Common myeloid progenitor, CD34-positive (primary cell): Measurements from ENCODE around the gene GPALPP1.

Source experiments
- CTCF ChIA-PET: fragments of 350-600 bp; sonication (Branson Sonifier 250); formaldehyde crosslinking; loops from one replicate; lab custom pipeline; 2021; ENCODE audit warnings: antibody characterized with exemption; lab: Charles Lee
- POLR2A ChIA-PET: fragments of 350-600 bp; sonication (Branson Sonifier 250); formaldehyde crosslinking; loops from one replicate; lab custom pipeline; 2021; ENCODE audit warnings: antibody characterized with exemption; lab: Charles Lee
- DNase-seq, 3 donors: peaks; one replicate each; pipeline versions ENCODE4 v3.0.0 to v3.0.0-alpha.2; 2013
- H3K27ac ChIP-seq, 2 experiments: 1 replicate in 1 of 2; 2 replicates in 1 of 2; pipeline ENCODE4 v1.7.0; 2013; ENCODE audit warnings: inconsistent platforms in 2 of 2, low read length in 2 of 2, mild to moderate bottlenecking in 2 of 2, low read depth in 1 of 2, moderate library complexity in 1 of 2; ENCODE audit not compliant: severe bottlenecking in 2 of 2, insufficient read depth in 1 of 2, poor library complexity in 1 of 2
- H3K27me3 ChIP-seq, 5 experiments: replicated peaks in 2 of 5; 1 replicate in 3 of 5; 2 replicates in 2 of 5; pipeline versions ENCODE4 v1.6.1 to v1.7.0; 2013; ENCODE audit warnings: low read length in 4 of 5, mild to moderate bottlenecking in 2 of 5, moderate library complexity in 2 of 5, inconsistent platforms in 1 of 5; ENCODE audit not compliant: insufficient read depth in 5 of 5, control insufficient read depth in 4 of 5
- H3K36me3 ChIP-seq, 4 experiments: 1 replicate in 2 of 4; 2 replicates in 2 of 4; pipeline versions ENCODE4 v1.6.1 to v1.7.0; 2013; ENCODE audit warnings: low read length in 3 of 4, control low read depth in 1 of 4, mild to moderate bottlenecking in 1 of 4; ENCODE audit not compliant: control insufficient read depth in 4 of 4, insufficient read depth in 4 of 4
- H3K4me1 ChIP-seq, 4 experiments: 1 replicate in 3 of 4; 2 replicates in 1 of 4; pipeline versions ENCODE4 v1.6.1 to v1.7.1; 2013; ENCODE audit warnings: low read length in 3 of 4, mild to moderate bottlenecking in 3 of 4, control low read depth in 1 of 4, inconsistent platforms in 1 of 4, moderate library complexity in 1 of 4; ENCODE audit not compliant: control insufficient read depth in 4 of 4, insufficient read depth in 4 of 4; ENCODE audit errors: control extremely low read depth in 1 of 4
- H3K4me3 ChIP-seq, 7 experiments: 1 replicate in 4 of 7; 2 replicates in 3 of 7; pipeline versions ENCODE4 v1.5.1 to v1.7.0; 2013; ENCODE audit warnings: mild to moderate bottlenecking in 7 of 7, low read length in 6 of 7, moderate library complexity in 6 of 7, inconsistent platforms in 2 of 7, low read depth in 2 of 7, control low read depth in 1 of 7; ENCODE audit not compliant: insufficient read depth in 4 of 7, control insufficient read depth in 1 of 7; ENCODE audit errors: extremely low read depth in 1 of 7
- H3K9me3 ChIP-seq, 5 experiments: 1 replicate in 4 of 5; 2 replicates in 1 of 5; pipeline versions ENCODE4 v1.6.1 to v1.7.1; 2013; ENCODE audit warnings: low read length in 4 of 5, mild to moderate bottlenecking in 2 of 5, inconsistent platforms in 1 of 5, low read depth in 1 of 5, moderate library complexity in 1 of 5; ENCODE audit not compliant: control insufficient read depth in 4 of 5, insufficient read depth in 2 of 5; ENCODE audit errors: control extremely low read depth in 1 of 5
- WGBS: methylation state at CpG from one replicate; pipeline ENCODE4 v1.1.5; 2013; ENCODE audit not compliant: insufficient coverage; 5-methylcytosine and 5-hydroxymethylcytosine counted together

The GPALPP1 gene

DNA sequence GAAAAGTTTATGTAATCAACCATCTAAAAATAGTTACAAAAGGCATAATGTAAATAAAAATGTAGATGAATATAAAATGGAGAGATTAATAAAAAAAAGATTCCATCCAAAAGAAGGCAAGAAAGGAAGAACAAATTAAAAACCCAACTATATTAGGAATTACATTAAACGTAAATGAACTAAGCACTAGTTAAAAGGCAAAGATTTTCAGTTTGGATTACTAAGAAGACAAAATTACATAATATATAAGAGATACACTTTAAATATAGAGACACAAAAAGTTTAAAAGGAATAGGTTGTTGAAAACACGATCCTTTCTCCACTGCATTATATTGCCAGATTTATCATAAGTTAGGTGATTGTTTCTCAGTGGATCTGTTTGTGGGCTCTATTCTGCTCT lies 27.3 kb upstream of the GPALPP1 start:
- Histone ChIP-seq H3K9me3 (peaks cover 0 to 28% (median 11%) of the 10 kb centered on the region in 5 experiments), H3K36me3 (peaks cover 24 to 65% (median 42%) of the 10 kb centered on the region in 4 experiments), H3K27ac (no peak overlapping the region), H3K27me3 (no peaks in the 10 kb centered on the region), H3K4me3 (no peak overlapping the region), H3K4me1 (no peaks in the 10 kb centered on the region)
- POLR2A ChIA-PET: no interaction called here
- CTCF ChIA-PET: no interaction called here
- no CpG with 5 or more reads among the region's 2 CpGs for WGBS
- no peak for DNase-seq

GRCh38 chr13:44967704-44968433 lies 21.5 kb upstream of the GPALPP1 start:
- DNase-seq: peak in 2 of 3 donors; percentile 14 to 19
- peaks cover 0 to 13% (median 3%) of the 10 kb centered on the region in 5 experiments for H3K9me3 ChIP-seq
- ChIA-PET CTCF (interaction anchor here (0.7 to 10.7 kb wide), 2 partner anchors 167 to 486 kb away, joined by 3 to 85 read pairs; no protein-coding TSS in a partner anchor), POLR2A (no interaction called here)
- WGBS: 83% methylated on average over 1 of the region's 3 CpGs
- no peaks in the 10 kb centered on the region for H3K4me1 ChIP-seq
- H3K36me3 ChIP-seq: peaks cover 21 to 47% (median 30%) of the 10 kb centered on the region in 4 experiments
- no peaks in the 10 kb centered on the region for H3K27me3 ChIP-seq
- no peak overlapping the region for H3K27ac ChIP-seq
- H3K4me3 ChIP-seq: no peak overlapping the region

- Histone ChIP-seq H3K9me3 (peaks cover 0 to 8% (median 3%) of the 10 kb centered on the region in 5 experiments), H3K4me1 (peaks cover 0 to 4% (median 2%) of the 10 kb centered on the region in 4 experiments), H3K27me3 (no peaks in the 10 kb centered on the region), H3K27ac (no peak overlapping the region), H3K36me3 (peaks cover 16 to 41% (median 27%) of the 10 kb centered on the region in 4 experiments), H3K4me3 (no peak overlapping the region)
- WGBS: no CpG with 5 or more reads among the region's 3 CpGs
- no peak for DNase-seq
- ChIA-PET CTCF (interaction anchor here (0.8 to 10.7 kb wide), 4 partner anchors 10 to 487 kb away, joined by 3 to 85 read pairs (median 7); no protein-coding TSS in a partner anchor), POLR2A (no interaction called here)
Observed at GRCh38 chr13:44968434-44968815, 20.9 kb upstream of the GPALPP1 start.

DNA sequence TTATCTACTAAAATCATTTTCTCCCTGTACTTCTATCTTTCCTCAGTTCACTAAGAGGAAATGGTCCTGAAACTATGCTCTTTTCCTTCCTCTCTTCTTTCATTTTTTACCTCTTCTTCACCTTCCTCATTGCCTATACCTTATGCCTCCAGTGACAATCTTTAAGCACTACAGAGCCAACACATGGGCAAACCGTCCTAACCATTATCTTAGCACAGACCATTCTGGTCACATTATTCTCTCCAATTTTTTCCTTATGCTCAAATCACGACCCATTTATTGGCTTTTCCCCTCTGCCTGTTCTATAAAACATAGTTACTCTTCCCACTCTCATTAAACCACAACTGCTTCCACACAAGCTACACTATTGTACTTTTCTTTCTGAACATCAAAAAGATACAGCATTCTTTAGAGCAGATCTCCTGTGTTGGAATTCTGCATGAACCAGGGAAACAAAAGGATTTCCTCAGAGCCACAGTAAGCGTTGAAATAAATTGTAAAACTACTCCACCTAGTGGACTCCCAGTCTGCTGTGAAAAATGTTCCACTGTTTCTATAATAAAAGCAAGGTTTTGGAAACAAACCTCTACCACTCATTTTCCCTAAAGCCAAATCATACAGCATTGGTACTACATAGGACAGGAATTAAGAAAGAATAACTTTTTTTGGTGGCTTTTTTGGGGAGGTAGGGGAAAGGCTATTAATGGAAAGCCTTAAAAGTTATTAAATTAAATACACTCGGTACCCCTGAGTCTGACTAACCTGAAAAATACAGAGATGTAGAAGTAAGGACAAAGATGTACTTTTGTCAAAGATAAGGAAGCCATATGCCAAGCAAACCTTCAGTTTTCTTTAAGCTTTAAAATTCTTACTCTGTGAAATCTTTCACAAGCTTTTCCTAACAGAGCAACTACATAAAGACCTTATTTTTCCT lies 19.5 kb upstream of the GPALPP1 start:
- Histone ChIP-seq H3K4me1 (peaks cover 0 to 18% (median 14%) of the 10 kb centered on the region in 4 experiments), H3K36me3 (peaks cover 6 to 38% (median 14%) of the 10 kb centered on the region in 4 experiments), H3K27me3 (no peaks in the 10 kb centered on the region), H3K4me3 (no peak overlapping the region), H3K27ac (no peak overlapping the region), H3K9me3 (no peaks in the 10 kb centered on the region)
- 56% methylated on average over 3 of the region's 4 CpGs for WGBS
- POLR2A ChIA-PET: no interaction called here
- peak; percentile 36 to 48 (median 39) for DNase-seq
- CTCF ChIA-PET: interaction anchor here (0.6 to 10.7 kb wide), 19 partner anchors 9 to 1064 kb away, joined by 3 to 85 read pairs (median 4); partner anchors contain the start of genes GPALPP1 and NUFIP1

DNA sequence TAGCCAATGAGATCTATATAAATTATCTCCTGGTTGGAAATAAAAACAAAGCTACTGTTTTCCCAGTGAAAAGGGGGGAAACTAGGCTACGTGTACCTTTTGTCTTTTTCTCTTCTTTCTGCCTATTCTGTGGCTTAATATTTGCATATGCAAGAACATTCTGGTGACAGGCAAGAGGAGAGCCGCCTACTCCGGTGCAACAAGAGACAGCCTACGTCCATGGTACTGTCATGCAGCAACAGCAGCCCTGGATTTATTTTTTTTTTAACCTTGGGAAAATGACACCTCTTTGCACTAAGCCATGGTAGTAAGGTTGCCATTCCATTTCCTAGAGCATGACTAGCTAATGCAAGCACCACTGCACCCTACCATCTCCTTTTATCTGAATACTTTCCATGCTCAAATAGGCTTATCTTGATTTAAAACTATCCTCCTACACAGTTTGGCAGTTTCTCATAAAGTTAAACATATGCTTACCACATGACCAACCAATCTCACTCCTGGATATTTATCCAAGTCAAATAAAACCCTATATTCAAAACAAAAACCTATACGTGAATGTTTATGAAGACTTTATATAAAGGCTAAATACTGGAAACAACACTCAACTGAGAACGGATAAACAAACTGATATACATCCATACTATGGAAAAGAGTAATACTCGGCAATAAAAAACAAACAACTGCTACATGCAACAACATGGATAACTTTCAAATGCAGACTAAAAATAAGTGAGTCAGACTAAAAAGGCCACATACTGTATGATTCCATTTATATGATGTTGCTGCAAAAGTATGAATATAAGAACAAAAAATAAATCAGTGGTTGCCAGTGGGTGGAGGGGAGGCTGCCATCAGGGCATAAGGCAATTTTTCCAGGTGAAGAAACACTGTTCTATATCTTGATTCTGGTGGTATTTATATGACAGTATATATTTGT lies 17.4 kb upstream of the GPALPP1 start:
- WGBS: 97% methylated on average over 4 of the region's 7 CpGs
- peaks cover 7 to 39% (median 8%) of the 10 kb centered on the region in 4 experiments for H3K36me3 ChIP-seq
- H3K9me3 ChIP-seq: no peaks in the 10 kb centered on the region
- H3K4me3 ChIP-seq: no peak overlapping the region
- H3K4me1 ChIP-seq: peaks cover 0 to 18% (median 14%) of the 10 kb centered on the region in 4 experiments
- CTCF ChIA-PET: interaction anchor here (1.1 to 10.7 kb wide), 4 partner anchors 11 to 490 kb away, joined by 4 to 85 read pairs (median 7); partner anchors contain the start of genes GPALPP1 and NUFIP1
- POLR2A ChIA-PET: no interaction called here
- H3K27ac ChIP-seq: no peak overlapping the region
- no peaks in the 10 kb centered on the region for H3K27me3 ChIP-seq
- no peak for DNase-seq

DNA sequence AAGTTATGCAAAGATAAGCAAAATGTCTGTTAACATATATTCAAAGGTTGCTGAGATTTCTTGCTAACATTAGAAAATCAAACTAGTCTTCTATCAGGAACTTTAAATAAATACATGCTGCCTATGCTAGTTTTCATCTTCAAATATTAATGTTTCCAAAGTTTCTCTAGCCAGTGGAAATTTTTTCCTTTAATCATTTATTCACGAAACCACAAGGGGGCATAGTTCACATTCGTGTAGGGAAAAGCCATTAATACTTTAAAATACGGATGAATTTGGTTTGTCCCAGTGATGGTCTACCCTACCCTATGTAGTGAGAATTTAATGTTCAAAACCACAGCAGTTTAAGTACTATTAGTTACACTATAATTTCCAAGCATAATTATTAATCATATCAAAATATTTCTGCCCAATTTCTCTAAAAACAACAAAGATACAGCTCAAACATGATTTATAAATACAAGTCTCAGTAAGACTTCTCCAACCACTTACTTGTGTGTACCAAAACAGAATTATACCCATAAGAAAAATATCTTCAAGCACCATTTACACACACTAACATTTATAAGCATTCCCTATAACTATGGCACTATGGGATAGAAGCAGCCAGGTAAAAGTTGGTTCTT lies 16.3 kb upstream of the GPALPP1 start:
- WGBS: no CpG with 5 or more reads among the region's 3 CpGs
- H3K4me1 ChIP-seq: peaks cover 0 to 18% (median 14%) of the 10 kb centered on the region in 4 experiments
- H3K4me3 ChIP-seq: no peak overlapping the region
- H3K27ac ChIP-seq: no peak overlapping the region
- H3K9me3 ChIP-seq: no peaks in the 10 kb centered on the region
- peaks cover 8 to 44% (median 14%) of the 10 kb centered on the region in 4 experiments for H3K36me3 ChIP-seq
- no peaks in the 10 kb centered on the region for H3K27me3 ChIP-seq
- peak; percentile 38 to 63 (median 61) for DNase-seq
- CTCF ChIA-PET: interaction anchor here (0.6 to 10.7 kb wide), 15 partner anchors 9 to 491 kb away, joined by 3 to 85 read pairs (median 4); no protein-coding TSS in a partner anchor
- POLR2A ChIA-PET: interaction anchor here (0.7 kb wide), 1 partner anchor 639 kb away, joined by 4 read pairs; no protein-coding TSS in a partner anchor
